Measurements from ENCODE around the gene GLS. TPM values are rescaled to one million over a fixed set of nuclear protein-coding genes. Genes with fewer than 3 reads are reported as not detected.

The GLS gene
- total and polyA plus RNA-seq, 5 experiments from 2014 or later: 30.0 to 214 (median 55.9) TPM

GRCh38 chr2:191003405-191004309, 123.0 kb downstream of the GLS start:
- POLR2A ChIA-PET: no interaction called here
- ATAC-seq: no peak
- H3K4me1 Mint-ChIP-seq: peaks cover 17 to 83% (median 72%) of the 10 kb centered on the region in 4 donors

GRCh38 chr2:191006297-191006696, 125.7 kb downstream of the GLS start:
- Mint-ChIP-seq H3K9me3 (peaks cover 0 to 8% (median 2%) of the 10 kb centered on the region in 9 donors), H3K36me3 (peaks cover 41 to 94% (median 83%) of the 10 kb centered on the region in 3 donors), H3K4me3 (peak overlapping the region in 2 of 10 donors; percentile 4 to 40), H3K4me1 (peaks cover 23 to 86% (median 76%) of the 10 kb centered on the region in 4 donors), H3K27me3 (no peaks in the 10 kb centered on the region), H3K27ac (peak overlapping the region in 6 of 10 donors; percentile 43 to 92 (median 64))
- DNase-seq: no peak
- ATAC-seq: no peak
- POLR2A ChIA-PET: interaction anchor here (1.0 kb wide), 3 partner anchors 20 to 125 kb away, joined by 3 read pairs; no protein-coding TSS in a partner anchor

More at GRCh38 chr2:191003405-191004309, 123.0 kb downstream of the GLS start:
- Mint-ChIP-seq H3K4me3 (peak overlapping the region in 1 of 10 donors; percentile 18), H3K36me3 (peaks cover 44 to 100% (median 90%) of the 10 kb centered on the region in 3 donors), H3K27me3 (no peaks in the 10 kb centered on the region), H3K9me3 (peaks cover 0 to 8% (median 2%) of the 10 kb centered on the region in 9 donors), H3K27ac (peak overlapping the region; percentile 6 to 89 (median 63))
- no peak for DNase-seq

DNA sequence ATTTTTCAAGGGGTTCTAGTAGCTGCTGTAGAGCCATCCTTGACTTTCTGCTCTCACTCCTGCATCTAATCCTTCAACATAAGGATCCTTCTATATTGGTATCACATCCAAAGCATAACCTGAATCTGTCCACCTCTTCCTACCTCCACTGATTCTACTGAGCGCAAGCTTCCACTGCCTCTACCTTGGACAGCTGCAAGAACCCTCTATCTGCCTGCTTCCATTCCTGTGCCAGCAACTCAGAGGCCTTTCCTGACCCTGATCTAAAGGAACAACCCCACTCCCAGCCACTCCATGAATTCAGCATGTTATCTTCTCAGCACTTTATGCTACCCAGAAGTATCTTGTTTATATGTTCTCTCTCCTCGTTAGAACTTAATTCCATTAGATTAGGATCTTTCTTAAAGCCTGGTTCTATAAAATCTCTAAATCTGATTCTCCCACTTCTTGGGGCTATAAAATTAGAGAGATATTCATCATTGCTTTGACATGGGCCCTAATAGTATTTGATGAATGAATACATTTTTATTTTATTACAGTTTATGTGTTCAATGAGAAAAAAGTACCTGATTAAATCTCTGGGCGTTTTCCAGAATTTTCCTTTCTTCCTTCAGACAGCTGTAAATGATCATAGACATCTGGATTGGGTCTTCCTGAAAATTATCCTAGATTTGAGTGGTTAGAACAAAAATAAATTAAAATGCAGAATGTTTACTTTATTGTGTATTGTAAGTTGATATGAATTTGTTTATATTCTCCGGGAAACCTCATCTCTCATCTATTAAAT, 126.6 kb downstream of the GLS start:
- H3K4me1 Mint-ChIP-seq: peaks cover 21 to 84% (median 73%) of the 10 kb centered on the region in 4 donors
- peaks cover 41 to 88% (median 80%) of the 10 kb centered on the region in 3 donors for H3K36me3 Mint-ChIP-seq
- H3K27ac Mint-ChIP-seq: peak overlapping the region in 9 of 10 donors; percentile 27 to 92 (median 60)
- H3K27me3 Mint-ChIP-seq: no peaks in the 10 kb centered on the region
- ATAC-seq: no peak
- peak overlapping the region in 3 of 10 donors; percentile 5 to 58 (median 12) for H3K4me3 Mint-ChIP-seq
- H3K9me3 Mint-ChIP-seq: peaks cover 0 to 8% (median 2%) of the 10 kb centered on the region in 9 donors
- DNase-seq: no peak
- POLR2A ChIA-PET: interaction anchor here (0.9 to 1.2 kb wide), 4 partner anchors 13 to 126 kb away, joined by 3 read pairs; no protein-coding TSS in a partner anchor

DNA sequence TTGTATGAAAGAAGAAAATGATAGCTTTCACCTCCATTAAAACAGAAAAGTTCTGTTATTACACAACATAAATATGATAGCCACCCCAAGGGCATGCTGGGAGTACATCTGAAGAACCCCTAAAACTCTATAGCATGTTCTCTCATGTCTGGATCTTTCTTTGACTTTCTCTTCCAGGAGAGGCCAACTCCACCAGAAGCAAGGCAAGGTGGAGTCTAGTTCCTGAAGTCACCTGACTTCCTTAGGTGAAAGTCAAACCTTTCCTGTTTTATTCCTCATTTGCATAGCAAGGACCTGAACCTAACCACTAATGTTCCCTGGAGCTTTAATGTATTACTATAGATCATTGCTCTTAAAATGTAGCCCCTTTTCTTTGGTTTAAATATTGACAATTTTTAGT, 127.7 kb downstream of the GLS start:
- ATAC-seq (no peak), DNase-seq (no peak)
- POLR2A ChIA-PET: interaction anchor here (0.6 to 1.2 kb wide), 3 partner anchors 12 to 35 kb away, joined by 3 to 5 read pairs (median 3); no protein-coding TSS in a partner anchor
- peaks cover 0 to 8% (median 2%) of the 10 kb centered on the region in 9 donors for H3K9me3 Mint-ChIP-seq
- peaks cover 21 to 77% (median 64%) of the 10 kb centered on the region in 4 donors for H3K4me1 Mint-ChIP-seq
- peaks cover 37 to 77% (median 69%) of the 10 kb centered on the region in 3 donors for H3K36me3 Mint-ChIP-seq
- H3K4me3 Mint-ChIP-seq: peak overlapping the region in 9 of 10 donors; percentile 36 to 69 (median 57)
- no peaks in the 10 kb centered on the region for H3K27me3 Mint-ChIP-seq
- H3K27ac Mint-ChIP-seq: peak overlapping the region in 8 of 10 donors; percentile 4 to 81 (median 68)

DNA sequence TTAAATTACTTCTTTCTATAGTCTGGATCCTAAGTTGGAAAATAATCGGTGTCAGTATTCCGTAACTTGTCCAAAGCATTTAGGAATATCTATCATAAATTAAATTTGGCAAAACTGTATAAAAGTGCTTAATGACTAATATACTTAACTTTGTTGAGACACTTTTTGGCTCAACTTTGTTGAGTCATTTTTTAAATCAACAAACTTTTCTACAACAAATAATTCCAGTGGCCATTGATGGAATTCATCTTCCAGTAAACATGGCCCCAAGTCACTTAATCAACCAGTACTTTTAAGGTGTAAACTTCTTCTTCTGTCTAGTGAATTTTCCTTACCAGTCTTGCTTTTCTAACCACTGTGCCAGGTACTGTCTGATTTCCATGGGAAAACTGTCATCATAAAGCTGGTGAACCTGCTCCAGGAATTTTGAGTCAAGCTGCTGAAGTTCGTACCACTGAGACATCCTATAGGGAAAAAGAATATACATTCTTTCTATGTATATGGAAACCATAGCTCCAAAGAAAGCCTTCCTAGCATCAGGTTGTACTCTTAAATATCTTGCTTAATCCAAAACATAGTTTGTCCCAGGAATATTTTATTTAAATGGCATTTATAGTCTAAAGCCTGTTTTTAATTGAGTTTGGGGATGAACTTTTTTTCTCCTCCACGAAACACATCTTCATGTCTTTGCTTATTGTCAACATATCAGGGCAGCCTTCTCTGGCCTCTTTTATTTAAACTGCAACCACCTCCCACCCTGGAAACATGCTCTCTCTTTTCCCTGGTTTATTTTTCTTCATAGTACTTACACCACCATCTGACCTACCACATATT, 129.1 kb downstream of the GLS start:
- H3K9me3 Mint-ChIP-seq: peaks cover 0 to 4% (median 0%) of the 10 kb centered on the region in 9 donors
- DNase-seq: no peak
- no peak for ATAC-seq
- peak overlapping the region in 8 of 10 donors; percentile 51 to 89 (median 83) for H3K27ac Mint-ChIP-seq
- peaks cover 23 to 62% (median 54%) of the 10 kb centered on the region in 3 donors for H3K36me3 Mint-ChIP-seq
- POLR2A ChIA-PET: no interaction called here
- H3K4me1 Mint-ChIP-seq: peaks cover 19 to 63% (median 52%) of the 10 kb centered on the region in 4 donors
- H3K27me3 Mint-ChIP-seq: no peaks in the 10 kb centered on the region
- peak overlapping the region in 9 of 10 donors; percentile 12 to 76 (median 36) for H3K4me3 Mint-ChIP-seq

DNA sequence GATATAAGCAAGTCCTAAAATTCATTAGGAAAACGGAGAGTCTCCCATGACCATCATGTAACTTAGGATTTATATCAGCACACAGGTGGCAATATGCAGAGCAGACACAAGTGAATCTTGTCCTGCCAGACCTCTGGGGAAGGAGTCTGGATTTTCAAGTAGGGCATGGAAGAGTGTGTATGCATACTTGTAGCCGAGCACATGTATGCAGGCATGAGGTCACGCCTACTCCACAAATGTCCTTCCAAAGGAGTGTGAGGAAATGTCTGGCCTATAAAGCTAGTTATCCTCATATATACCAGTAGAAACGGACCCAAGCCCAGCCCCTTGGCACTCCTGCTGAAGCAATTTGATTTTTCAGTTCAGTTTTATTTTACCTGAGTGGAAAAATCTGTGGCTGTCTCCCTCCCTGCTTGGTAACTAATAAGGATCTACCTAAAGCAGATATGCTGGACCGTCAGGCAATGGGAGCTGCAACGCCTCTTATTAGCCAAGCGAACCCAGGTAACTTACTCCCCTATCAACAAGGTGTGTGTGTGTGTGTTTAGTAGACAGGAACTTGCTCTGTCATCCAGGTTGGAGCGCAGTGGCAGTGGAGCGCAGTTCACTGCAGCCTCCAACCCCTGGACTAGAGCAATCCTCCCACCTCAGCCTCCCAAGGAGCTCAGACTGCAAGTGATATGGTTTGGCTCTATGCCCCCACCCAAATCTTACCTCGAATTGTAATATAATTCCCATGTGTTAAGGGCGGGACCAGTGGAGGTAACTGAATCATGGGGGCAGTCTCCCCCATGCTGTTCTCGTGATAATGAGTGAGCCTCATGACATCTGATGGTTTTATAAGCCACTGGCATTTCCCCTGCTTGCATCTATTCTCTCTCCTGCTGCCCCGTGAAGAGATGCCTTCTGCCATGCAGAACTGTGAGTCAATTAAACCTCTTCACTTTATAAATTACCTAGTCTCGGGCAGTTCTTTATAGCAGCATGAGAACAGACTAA, 130.6 kb downstream of the GLS start:
- no peak overlapping the region for H3K4me3 Mint-ChIP-seq
- POLR2A ChIA-PET: interaction anchor here (0.6 to 1.5 kb wide), 4 partner anchors 10 to 139 kb away, joined by 3 to 6 read pairs (median 4); partner anchors contain the start of gene STAT4
- H3K27me3 Mint-ChIP-seq: no peaks in the 10 kb centered on the region
- H3K9me3 Mint-ChIP-seq: peaks cover 0 to 6% (median 0%) of the 10 kb centered on the region in 9 donors
- ATAC-seq: no peak
- DNase-seq: no peak
- peaks cover 13 to 48% (median 41%) of the 10 kb centered on the region in 3 donors for H3K36me3 Mint-ChIP-seq
- peaks cover 20 to 50% (median 43%) of the 10 kb centered on the region in 4 donors for H3K4me1 Mint-ChIP-seq
- peak overlapping the region in 4 of 10 donors; percentile 74 to 87 (median 82) for H3K27ac Mint-ChIP-seq

GRCh38 chr2:191012346-191012745, 131.7 kb downstream of the GLS start:
- DNase-seq (no peak), ATAC-seq (no peak)
- no peak overlapping the region for H3K4me3 Mint-ChIP-seq
- POLR2A ChIA-PET: interaction anchor here (0.7 to 1.7 kb wide), 12 partner anchors 8 to 666 kb away, joined by 3 to 11 read pairs (median 4); partner anchors contain the start of genes GLS, NABP1 and STAT4
- H3K9me3 Mint-ChIP-seq: peaks cover 0 to 12% (median 0%) of the 10 kb centered on the region in 9 donors
- H3K36me3 Mint-ChIP-seq: peaks cover 4 to 37% (median 30%) of the 10 kb centered on the region in 3 donors
- H3K27ac Mint-ChIP-seq: no peak overlapping the region
- peaks cover 19 to 47% (median 32%) of the 10 kb centered on the region in 4 donors for H3K4me1 Mint-ChIP-seq
- no peaks in the 10 kb centered on the region for H3K27me3 Mint-ChIP-seq

DNA sequence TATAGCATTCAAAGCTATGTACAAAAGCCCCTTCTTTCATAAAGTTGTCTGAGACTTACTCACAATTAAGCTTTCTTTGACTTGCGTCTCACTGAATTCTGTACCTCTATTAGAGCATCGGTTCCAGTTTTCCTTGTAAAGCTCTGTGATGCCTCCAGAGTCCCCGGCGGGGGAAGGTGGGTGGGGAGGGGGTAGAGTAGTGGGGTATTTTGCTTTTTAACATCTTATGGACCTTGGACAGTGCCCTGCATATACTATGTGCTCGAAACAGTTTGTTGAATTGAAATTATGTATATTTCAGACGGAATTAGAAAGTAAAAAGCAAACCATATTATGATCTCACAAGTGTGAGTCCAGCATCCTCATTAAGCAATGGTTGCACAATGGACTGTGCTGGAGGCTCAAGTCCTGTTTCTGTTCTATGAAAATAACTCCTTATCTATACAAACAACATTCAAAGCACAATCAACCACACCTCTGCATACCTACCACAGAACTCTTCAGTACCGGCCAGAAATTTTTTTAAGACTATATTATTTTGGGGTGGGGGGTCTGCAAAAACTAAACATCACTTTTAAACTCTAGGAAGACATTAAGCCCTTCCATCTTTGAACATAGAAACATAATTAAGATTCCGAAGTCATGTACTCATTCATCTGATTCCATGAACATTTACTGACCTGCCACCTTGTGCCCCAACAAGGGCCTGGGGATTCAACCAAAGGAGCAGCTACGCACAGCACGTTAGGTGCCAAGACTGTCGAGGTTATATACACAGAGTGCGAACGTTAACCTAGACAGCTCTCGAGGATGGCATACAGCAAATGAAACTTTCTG, 132.4 kb downstream of the GLS start:
- POLR2A ChIA-PET: interaction anchor here (0.7 to 1.8 kb wide), 14 partner anchors 7 to 665 kb away, joined by 3 to 11 read pairs (median 4); partner anchors contain the start of genes GLS, NABP1 and STAT4
- H3K27me3 Mint-ChIP-seq: no peaks in the 10 kb centered on the region
- no peak overlapping the region for H3K4me3 Mint-ChIP-seq
- H3K27ac Mint-ChIP-seq: no peak overlapping the region
- H3K36me3 Mint-ChIP-seq: peaks cover 2 to 29% (median 27%) of the 10 kb centered on the region in 3 donors
- DNase-seq (peak in 2 of 10 donors; percentile 11 to 25), ATAC-seq (peak; percentile 8 to 20)
- H3K9me3 Mint-ChIP-seq: peaks cover 0 to 12% (median 0%) of the 10 kb centered on the region in 9 donors
- peaks cover 18 to 45% (median 29%) of the 10 kb centered on the region in 4 donors for H3K4me1 Mint-ChIP-seq

DNA sequence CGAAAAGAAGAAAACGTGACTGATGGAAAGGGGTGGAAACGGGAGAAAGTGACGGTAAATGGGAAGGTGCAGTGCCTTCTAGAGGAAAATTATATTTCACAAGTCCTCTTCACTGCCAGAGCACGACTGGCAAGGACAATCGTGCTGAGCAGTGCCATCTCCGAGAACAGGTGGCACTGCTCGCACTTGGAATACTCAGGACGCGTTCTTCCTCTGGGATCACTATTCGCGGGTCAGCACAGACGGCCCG, 133.0 kb downstream of the GLS start:
- no peak for DNase-seq
- Mint-ChIP-seq H3K27me3 (no peaks in the 10 kb centered on the region), H3K27ac (no peak overlapping the region), H3K4me3 (no peak overlapping the region), H3K36me3 (peaks cover 0 to 24% (median 21%) of the 10 kb centered on the region in 3 donors), H3K4me1 (peaks cover 15 to 46% (median 27%) of the 10 kb centered on the region in 4 donors), H3K9me3 (peaks cover 0 to 12% (median 0%) of the 10 kb centered on the region in 9 donors)
- POLR2A ChIA-PET: interaction anchor here (0.7 to 1.8 kb wide), 11 partner anchors 9 to 163 kb away, joined by 3 to 21 read pairs (median 4); no protein-coding TSS in a partner anchor
- peak in 1 of 2 donors; percentile 9 for ATAC-seq

All from naive thymus-derived CD8-positive, alpha-beta T cell (primary cell).